Omental fat pad (tissue), 4 donors: ENCODE results near the gene LGALS1. TPM values are rescaled to one million over a fixed set of nuclear protein-coding genes. Genes with fewer than 3 reads are reported as not detected.

Experiments used
- ATAC-seq: fragments of 150-250 bp; one replicate; pipeline ENCODE4 v1.9.1; 2016; ENCODE audit warnings: mild to moderate bottlenecking, moderate library complexity; ENCODE audit not compliant: low FRiP score
- DNase-seq: peaks from one replicate; pipeline ENCODE4 v3.0.0-alpha.2; 2019; ENCODE audit warnings: low spot score
- CTCF ChIP-seq, 3 donors: fragments of 450-650 bp; IDR thresholded peaks; one replicate each; pipeline ENCODE4 v1.5.1; 2016 to 2017; ENCODE audit warnings: antibody characterized with exemption in 3 of 3, mild to moderate bottlenecking in 3 of 3, moderate library complexity in 2 of 3
- total RNA-seq, 4 donors: library from RNA; depleted of rRNA; stranded (reverse); fragments of >200 nt; gene quantifications; one replicate each; pipeline ENCODE4 v1.1.0, GENCODE V29; 2016

The LGALS1 gene
- total RNA-seq, 4 donors from 2014 or later, result 1,558 to 2,934 (median 2,167) TPM

- no peak for DNase-seq
- no peak for ATAC-seq
- TF ChIP-seq CTCF (IDR thresholded peaks at IDR 0.05), result no peak
These were observed 11.0 kb upstream of the LGALS1 start for GRCh38 chr22:37664249-37665101.

- ATAC-seq (no peak), DNase-seq (no peak)
- TF ChIP-seq CTCF (IDR thresholded peaks at IDR 0.05), result no peak
These were observed 9.9 kb upstream of the LGALS1 start for GRCh38 chr22:37665487-37665886.

- no peak for TF ChIP-seq CTCF (IDR thresholded peaks at IDR 0.05)
- no peak for DNase-seq
- no peak for ATAC-seq
These were observed 5.8 kb upstream of the LGALS1 start for GRCh38 chr22:37669586-37669985.

GRCh38 chr22:37672206-37672919 is 3.1 kb upstream of the LGALS1 start:
- DNase-seq (no peak), ATAC-seq (no peak)
- TF ChIP-seq CTCF (IDR thresholded peaks at IDR 0.05), result no peak

GRCh38 chr22:37672920-37673455 is 2.4 kb upstream of the LGALS1 start:
- no peak for TF ChIP-seq CTCF (IDR thresholded peaks at IDR 0.05)
- ATAC-seq (no peak), DNase-seq (no peak)

- no peak for DNase-seq
- TF ChIP-seq CTCF (IDR thresholded peaks at IDR 0.05), result no peak
- ATAC-seq, result no peak
These were observed 1.2 kb upstream of the LGALS1 start for GRCh38 chr22:37674248-37674647.
